ENCODE results near the gene PTPRN2.

DNA sequence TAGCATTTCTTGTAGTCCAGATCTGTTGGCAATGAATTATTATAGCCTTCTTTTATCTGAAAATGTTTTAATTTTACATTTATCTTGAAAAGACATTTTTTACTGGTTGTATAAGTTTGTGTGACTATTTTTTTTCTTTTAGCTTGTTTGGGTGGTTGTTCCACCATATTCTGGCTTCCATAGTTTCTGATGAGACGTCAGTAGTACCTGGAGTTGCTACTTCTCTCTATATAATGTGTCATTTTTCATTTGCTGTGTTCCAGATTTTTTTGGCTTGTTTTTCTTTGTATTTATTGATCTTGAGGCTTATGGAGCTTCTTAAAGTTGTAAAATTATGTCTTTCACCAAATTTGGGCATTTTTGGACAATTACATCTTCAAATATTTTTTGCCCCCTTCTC lies 1082.0 kb downstream of the PTPRN2 start:
- TF ChIP-seq, protein P1, sequence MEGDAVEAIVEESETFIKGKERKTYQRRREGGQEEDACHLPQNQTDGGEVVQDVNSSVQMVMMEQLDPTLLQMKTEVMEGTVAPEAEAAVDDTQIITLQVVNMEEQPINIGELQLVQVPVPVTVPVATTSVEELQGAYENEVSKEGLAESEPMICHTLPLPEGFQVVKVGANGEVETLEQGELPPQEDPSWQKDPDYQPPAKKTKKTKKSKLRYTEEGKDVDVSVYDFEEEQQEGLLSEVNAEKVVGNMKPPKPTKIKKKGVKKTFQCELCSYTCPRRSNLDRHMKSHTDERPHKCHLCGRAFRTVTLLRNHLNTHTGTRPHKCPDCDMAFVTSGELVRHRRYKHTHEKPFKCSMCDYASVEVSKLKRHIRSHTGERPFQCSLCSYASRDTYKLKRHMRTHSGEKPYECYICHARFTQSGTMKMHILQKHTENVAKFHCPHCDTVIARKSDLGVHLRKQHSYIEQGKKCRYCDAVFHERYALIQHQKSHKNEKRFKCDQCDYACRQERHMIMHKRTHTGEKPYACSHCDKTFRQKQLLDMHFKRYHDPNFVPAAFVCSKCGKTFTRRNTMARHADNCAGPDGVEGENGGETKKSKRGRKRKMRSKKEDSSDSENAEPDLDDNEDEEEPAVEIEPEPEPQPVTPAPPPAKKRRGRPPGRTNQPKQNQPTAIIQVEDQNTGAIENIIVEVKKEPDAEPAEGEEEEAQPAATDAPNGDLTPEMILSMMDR (IDR thresholded peaks at IDR 0.05) = no peak
- TF ChIP-seq POLR2A (IDR thresholded peaks at IDR 0.05) = no peak
